SK-N-SH (cell line): ENCODE data around the gene ASPDH. TPM values are rescaled to one million over a fixed set of nuclear protein-coding genes. Genes with fewer than 3 reads are reported as not detected.

Source experiments
- CTCF ChIA-PET: fragments of 300-600, 350-600 bp; formaldehyde crosslinking; extraction: SDS; loops from one replicate; lab custom pipeline; 2021; lab: Yijun Ruan, JAX
- POLR2A ChIA-PET: fragments of 350-600 bp; sonication (Branson Sonifier 250); formaldehyde crosslinking; extraction: SDS; loops from one replicate; lab custom pipeline; 2020; ENCODE audit warnings: antibody characterized with exemption, inconsistent platforms; lab: Yijun Ruan, JAX
- DNase-seq: peaks from one replicate; pipeline ENCODE4 v3.0.0; 2012
- H2AFZ ChIP-seq: fragments of 200-600 bp; sonication (generic); 2 replicates; pipeline ENCODE4 v1.8.1; 2016; ENCODE audit warnings: antibody characterized with exemption, mild to moderate bottlenecking, low read depth
- H3F3A ChIP-seq: fragments of 200-600 bp; sonication (generic); replicated peaks from 2 replicates; pipeline ENCODE3; 2016; ENCODE audit warnings: antibody characterized with exemption, mild to moderate bottlenecking; ENCODE audit not compliant: insufficient read depth
- H3K27ac ChIP-seq, 2 experiments: fragments of 200-500 bp in 1 of 2; fragments of 200-600 bp in 1 of 2; sonication (Bioruptor generic) in 1 of 2; sonication (generic), shearing (Covaris generic) in 1 of 2; 2 replicates each; pipeline versions ENCODE4 v1.5.1 to v1.6.1; 2014 to 2016; ENCODE audit warnings: low read depth in 2 of 2, inconsistent platforms in 1 of 2, low read length in 1 of 2, mild to moderate bottlenecking in 1 of 2, mixed read lengths in 1 of 2
- H3K27me3 ChIP-seq: fragments of 200-600 bp; sonication (generic), shearing (Covaris generic); 2 replicates; pipeline ENCODE4 v1.6.1; 2016; ENCODE audit warnings: mixed run types; ENCODE audit not compliant: insufficient read depth
- H3K36me3 ChIP-seq, 2 experiments: fragments of 200-500 bp in 1 of 2; fragments of 200-600 bp in 1 of 2; sonication (Bioruptor generic) in 1 of 2; sonication (generic) in 1 of 2; replicated peaks in 1 of 2; 2 replicates each; pipeline versions ENCODE3 to v1.5.1; 2014 to 2016; ENCODE audit warnings: low read length in 1 of 2, mild to moderate bottlenecking in 1 of 2; ENCODE audit not compliant: insufficient read depth in 2 of 2, control insufficient read depth in 1 of 2
- H3K4me1 ChIP-seq, 2 experiments: fragments of 200-500 bp in 1 of 2; fragments of 200-600 bp in 1 of 2; sonication (Bioruptor generic) in 1 of 2; sonication (generic), shearing (Covaris generic) in 1 of 2; 2 replicates each; pipeline versions ENCODE4 v1.5.1 to v1.6.1; 2014 to 2016; ENCODE audit warnings: low read depth in 1 of 2, low read length in 1 of 2, mixed run types in 1 of 2; ENCODE audit not compliant: insufficient read depth in 2 of 2, control insufficient read depth in 1 of 2
- H3K4me2 ChIP-seq: fragments of 200-600 bp; sonication (generic), shearing (Covaris generic); 2 replicates; pipeline ENCODE4 v1.6.1; 2017; ENCODE audit warnings: mixed run types
- H3K4me3 ChIP-seq, 2 experiments: fragments of 200-500 bp in 1 of 2; fragments of 200-600 bp in 1 of 2; sonication (Bioruptor generic) in 1 of 2; sonication (generic), shearing (Covaris generic) in 1 of 2; 2 replicates each; pipeline versions ENCODE4 v1.5.1 to v1.8.1; 2014 to 2016; ENCODE audit warnings: low read depth in 2 of 2, inconsistent platforms in 1 of 2, low read length in 1 of 2, mild to moderate bottlenecking in 1 of 2, mixed read lengths in 1 of 2, moderate library complexity in 1 of 2
- H3K79me2 ChIP-seq: fragments of 200-600 bp; sonication (generic); 2 replicates; pipeline ENCODE4 v1.8.1; 2017; ENCODE audit warnings: mild to moderate bottlenecking; ENCODE audit not compliant: insufficient read depth
- H3K9ac ChIP-seq: fragments of 200-600 bp; sonication (generic); 2 replicates; pipeline ENCODE4 v1.6.1; 2017; ENCODE audit warnings: mixed run types
- H3K9me2 ChIP-seq: fragments of 200-600 bp; sonication (generic); 2 replicates; pipeline ENCODE4 v1.6.1; 2017; ENCODE audit warnings: mixed run types
- H3K9me3 ChIP-seq: fragments of 200-600 bp; sonication (generic); 2 replicates; pipeline ENCODE4 v1.6.1; 2017; ENCODE audit warnings: mixed run types, mild to moderate bottlenecking, moderate library complexity
- H4K20me1 ChIP-seq: fragments of 200-600 bp; sonication (generic); 2 replicates; pipeline ENCODE4 v1.6.1; 2017; ENCODE audit warnings: mild to moderate bottlenecking, mixed run types; ENCODE audit not compliant: insufficient read depth
- EZH2phosphoT487 ChIP-seq: fragments of 200-600 bp; sonication (generic); IDR thresholded peaks from 2 replicates; pipeline ENCODE4 v1.6.1; 2017; ENCODE audit warnings: low read depth, mixed run types, mild to moderate bottlenecking, antibody characterized with exemption, moderate library complexity, borderline replicate concordance
- FOSL2 ChIP-seq: IDR thresholded peaks from 2 replicates; pipeline ENCODE4 v1.4.0; 2012; ENCODE audit warnings: low read depth, mild to moderate bottlenecking, moderate library complexity, borderline replicate concordance
- JUND ChIP-seq: IDR thresholded peaks from 2 replicates; pipeline ENCODE4 v1.4.0; 2012
- MEF2A ChIP-seq: IDR thresholded peaks from 2 replicates; pipeline ENCODE4 v1.4.0; 2012; ENCODE audit warnings: low read depth, borderline replicate concordance
- MXI1 ChIP-seq: IDR thresholded peaks from 2 replicates; pipeline ENCODE4 v1.6.1; 2012; ENCODE audit warnings: mild to moderate bottlenecking, low read depth, low read length, improper control_type of control experiment
- NFIC ChIP-seq: IDR thresholded peaks from 2 replicates; pipeline ENCODE4 v1.4.0; 2012; ENCODE audit warnings: borderline replicate concordance
- PBX3 ChIP-seq: IDR thresholded peaks from 2 replicates; pipeline ENCODE4; 2012
- POLR2AphosphoS5 ChIP-seq: IDR thresholded peaks from 2 replicates; pipeline ENCODE4 v1.6.1; 2012; ENCODE audit warnings: low read depth, low read length
- RAD21 ChIP-seq: IDR thresholded peaks from 2 replicates; pipeline ENCODE4 v1.6.1; 2012; ENCODE audit warnings: mild to moderate bottlenecking, low read length
- RFX5 ChIP-seq: IDR thresholded peaks from 2 replicates; pipeline ENCODE4 v1.6.1; 2012; ENCODE audit warnings: mild to moderate bottlenecking, improper control_type of control experiment, low read length
- SMC3 ChIP-seq: IDR thresholded peaks from 2 replicates; pipeline ENCODE4 v1.6.1; 2012; ENCODE audit warnings: low read depth, low read length, improper control_type of control experiment
- USF1 ChIP-seq: IDR thresholded peaks from 2 replicates; pipeline ENCODE4 v1.4.0; 2012; ENCODE audit warnings: low read depth, borderline replicate concordance
- YY1 ChIP-seq: IDR thresholded peaks from 2 replicates; pipeline ENCODE4 v1.4.0; 2012; ENCODE audit warnings: low read depth, mild to moderate bottlenecking
- ZBTB33 ChIP-seq: IDR thresholded peaks from 2 replicates; pipeline ENCODE4 v1.4.0; 2012; ENCODE audit warnings: low read depth, borderline replicate concordance
- WGBS: methylation state at CpG from one replicate; pipeline ENCODE4 v1.1.6; 2017; ENCODE audit warnings: low lambda C conversion rate; 5-methylcytosine and 5-hydroxymethylcytosine counted together
- polyA plus RNA-seq, 3 experiments: library from polyadenylated mRNA; depleted of rRNA; stranded (reverse); fragments of >200 nt; gene quantifications; 2 replicates each; pipeline ENCODE4 v1.2.3, GENCODE V29; 2012
- TF ChIP-seq, protein P1 (sequence below): fragments of 150-350 bp; IDR thresholded peaks from 2 replicates; pipeline ENCODE4 v1.6.1; 2016; ENCODE audit warnings: mild to moderate bottlenecking, low read depth, low read length
- TF ChIP-seq, protein P2 (sequence below): fragments of 150-350 bp; IDR thresholded peaks from 2 replicates; pipeline ENCODE4 v1.6.1; 2017; ENCODE audit warnings: antibody characterized with exemption, low read length, low read depth, borderline replicate concordance

ASPDH gene
- polyA plus RNA-seq, 1 of the 3 experiments (the other 2 are of a cell fraction): 0.07 TPM

DNA sequence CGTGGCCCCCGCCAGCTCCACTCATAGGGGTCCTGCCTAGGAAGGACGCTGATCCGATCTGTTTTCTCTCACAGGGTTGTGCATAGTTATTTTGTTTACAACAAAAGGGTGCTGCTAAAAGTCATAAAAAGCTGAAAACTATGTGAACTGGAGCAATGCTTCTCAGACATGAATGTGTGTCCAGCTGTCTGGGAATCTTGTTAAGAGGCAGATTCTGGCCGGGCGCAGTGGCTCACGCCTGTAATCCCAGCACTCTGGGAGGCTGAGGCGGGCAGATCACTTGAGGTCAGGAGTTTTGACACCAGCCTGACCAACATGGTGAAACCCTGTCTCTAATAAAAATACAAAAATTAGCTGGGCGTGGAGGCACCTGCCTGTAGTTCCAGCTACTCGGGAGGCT, 45.9 kb upstream of the ASPDH start:
- CTCF ChIA-PET: interaction anchor here (1.7 to 10.3 kb wide), 2 partner anchors 12 to 20 kb away, joined by 5 to 170 read pairs; no protein-coding TSS in a partner anchor

DNA sequence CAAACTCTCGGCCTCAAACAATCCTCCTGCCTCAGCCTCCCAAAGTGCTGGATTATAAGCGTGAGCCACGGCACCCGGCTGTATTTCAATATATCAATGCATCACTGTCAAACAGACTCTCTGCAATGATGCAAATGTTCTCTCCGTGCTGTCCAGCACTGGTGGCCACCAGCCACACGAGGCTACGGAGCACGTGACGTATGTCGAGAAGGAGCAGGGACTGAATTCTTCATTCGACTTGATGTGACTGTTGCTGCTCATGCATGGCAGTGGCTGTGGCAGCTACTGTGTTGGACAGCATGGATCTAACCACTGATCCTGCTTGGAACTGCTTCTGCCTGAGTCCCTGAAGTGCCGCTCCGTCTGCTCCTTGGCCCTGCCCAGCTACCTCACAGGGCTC, 44.7 kb upstream of the ASPDH start:
- Histone ChIP-seq H3K27ac (no peak overlapping the region), H3K4me3 (no peak overlapping the region), H3F3A (no peaks in the 10 kb centered on the region), H3K36me3 (no peaks in the 10 kb centered on the region), H3K4me1 (peaks cover 0 to 7% of the 10 kb centered on the region in 2 experiments; a peak in 1 of 4 replicates), H4K20me1 (0 out of 2 replicates have a peak, but pooled peaks cover 5% of the 10 kb centered on the region), H3K27me3 (no peaks in the 10 kb centered on the region), H2AFZ (no peak overlapping the region), H3K9me3 (no peaks in the 10 kb centered on the region), H3K4me2 (no peak overlapping the region), H3K79me2 (no peaks in the 10 kb centered on the region), H3K9ac (no peak overlapping the region), H3K9me2 (no peaks in the 10 kb centered on the region)
- POLR2A ChIA-PET: no interaction called here
- CTCF ChIA-PET: interaction anchor here (0.7 to 10.3 kb wide), 4 partner anchors 13 to 48 kb away, joined by 3 to 170 read pairs (median 29); partner anchors contain the start of genes ASPDH and JOSD2
- 94% methylated on average over 13 of the region's 13 CpGs for WGBS
- DNase-seq: no peak
- TF ChIP-seq MEF2A (no peak), SMC3 (no peak), PBX3 (no peak), POLR2AphosphoS5 (no peak), JUND (no peak), RAD21 (no peak), FOSL2 (no peak), ZBTB33 (no peak), YY1 (no peak)
- TF ChIP-seq, protein P1, sequence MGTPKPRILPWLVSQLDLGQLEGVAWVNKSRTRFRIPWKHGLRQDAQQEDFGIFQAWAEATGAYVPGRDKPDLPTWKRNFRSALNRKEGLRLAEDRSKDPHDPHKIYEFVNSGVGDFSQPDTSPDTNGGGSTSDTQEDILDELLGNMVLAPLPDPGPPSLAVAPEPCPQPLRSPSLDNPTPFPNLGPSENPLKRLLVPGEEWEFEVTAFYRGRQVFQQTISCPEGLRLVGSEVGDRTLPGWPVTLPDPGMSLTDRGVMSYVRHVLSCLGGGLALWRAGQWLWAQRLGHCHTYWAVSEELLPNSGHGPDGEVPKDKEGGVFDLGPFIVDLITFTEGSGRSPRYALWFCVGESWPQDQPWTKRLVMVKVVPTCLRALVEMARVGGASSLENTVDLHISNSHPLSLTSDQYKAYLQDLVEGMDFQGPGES: no peak

More for the DNA sequence above, 45.9 kb upstream of the ASPDH start:
- DNase-seq: no peak
- Histone ChIP-seq H3K79me2 (no peaks in the 10 kb centered on the region), H3K36me3 (no peaks in the 10 kb centered on the region), H3F3A (no peaks in the 10 kb centered on the region), H3K27me3 (no peaks in the 10 kb centered on the region), H4K20me1 (peaks cover 5% of the 10 kb centered on the region; the same call in 1 of the 2 replicates), H2AFZ (no peak overlapping the region), H3K4me2 (no peak overlapping the region), H3K9me3 (no peaks in the 10 kb centered on the region), H3K27ac (no peak overlapping the region), H3K4me3 (no peak overlapping the region), H3K9me2 (no peaks in the 10 kb centered on the region), H3K9ac (no peak overlapping the region), H3K4me1 (peaks cover 0 to 9% of the 10 kb centered on the region in 2 experiments; a peak in 1 of 4 replicates)
- 61% methylated on average over 10 of the region's 10 CpGs for WGBS
- TF ChIP-seq USF1: no peak
- TF ChIP-seq NFIC: no peak
- TF ChIP-seq SMC3: no peak
- no peak for TF ChIP-seq EZH2phosphoT487
- TF ChIP-seq, protein P2, sequence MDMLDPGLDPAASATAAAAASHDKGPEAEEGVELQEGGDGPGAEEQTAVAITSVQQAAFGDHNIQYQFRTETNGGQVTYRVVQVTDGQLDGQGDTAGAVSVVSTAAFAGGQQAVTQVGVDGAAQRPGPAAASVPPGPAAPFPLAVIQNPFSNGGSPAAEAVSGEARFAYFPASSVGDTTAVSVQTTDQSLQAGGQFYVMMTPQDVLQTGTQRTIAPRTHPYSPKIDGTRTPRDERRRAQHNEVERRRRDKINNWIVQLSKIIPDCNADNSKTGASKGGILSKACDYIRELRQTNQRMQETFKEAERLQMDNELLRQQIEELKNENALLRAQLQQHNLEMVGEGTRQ: no peak
- no peak for TF ChIP-seq PBX3
- TF ChIP-seq MXI1: no peak
- no peak for TF ChIP-seq RFX5
- POLR2A ChIA-PET: no interaction called here
